Right lung (tissue), 5 donors: ENCODE measurements around the gene CBY1. TPM values are rescaled to one million over a fixed set of nuclear protein-coding genes. Genes with fewer than 3 reads are reported as not detected.

Experiments used
- DNase-seq, 2 donors: peaks; one replicate each; pipeline ENCODE4 v3.0.0-alpha.2; 2013
- polyA plus RNA-seq, 5 donors: library from polyadenylated mRNA; unstranded; fragments of 120-200 nt; gene quantifications; one replicate each; pipeline versions ENCODE4 v1.2.1 to v1.2.3, GENCODE V29; 2013; ENCODE audit warnings: inconsistent platforms in 1 of 5, low replicate concordance in 1 of 5; ENCODE audit not compliant: insufficient read length in 5 of 5, insufficient read depth in 1 of 5

The CBY1 gene
- polyA plus RNA-seq, 5 donors, result 44.9 to 59.3 (median 56.3) TPM

GRCh38 chr22:38699784-38700183 is 43.3 kb downstream of the CBY1 start:
- DNase-seq, result peak in 1 of 2 donors; percentile 30

- no peak for DNase-seq
Measured at GRCh38 chr22:38700270-38700788, 43.9 kb downstream of the CBY1 start.

GRCh38 chr22:38700789-38701628 is 44.6 kb downstream of the CBY1 start, which contains the start of gene JOSD1:
TSS of gene JOSD1 (minus strand) at chr22:38700943. CDS start at chr22:38699987, 956 bp downstream.
- peak; percentile 93 to 95 for DNase-seq

- peak in 1 of 2 donors; percentile 32 for DNase-seq
Measured at GRCh38 chr22:38704654-38705234, 48.3 kb downstream of the CBY1 start.

GRCh38 chr22:38705235-38706100 is 49.0 kb downstream of the CBY1 start, which contains the start of gene GTPBP1:
TSS of gene GTPBP1 (plus strand) at chr22:38705944. CDS start at chr22:38705956, 12 bp downstream.
- DNase-seq, result peak; percentile 100

- peak in 1 of 2 donors; percentile 55 for DNase-seq
Measured at GRCh38 chr22:38706101-38706900, 49.9 kb downstream of the CBY1 start.

- no peak for DNase-seq
Measured at GRCh38 chr22:38706901-38707195, 50.4 kb downstream of the CBY1 start.

GRCh38 chr22:38707346-38707745 is 50.9 kb downstream of the CBY1 start:
- no peak for DNase-seq

GRCh38 chr22:38707984-38708383 is 51.5 kb downstream of the CBY1 start:
- no peak for DNase-seq

GRCh38 chr22:38709306-38709705 is 52.9 kb downstream of the CBY1 start:
- no peak for DNase-seq

- DNase-seq, result no peak
Measured at GRCh38 chr22:38710351-38710750, 53.9 kb downstream of the CBY1 start.

GRCh38 chr22:38710866-38711265 is 54.4 kb downstream of the CBY1 start:
- DNase-seq, result no peak

- no peak for DNase-seq
Measured at GRCh38 chr22:38712486-38713207, 56.2 kb downstream of the CBY1 start.

- no peak for DNase-seq
Measured at GRCh38 chr22:38713921-38714320, 57.5 kb downstream of the CBY1 start.

GRCh38 chr22:38715176-38715764 is 58.8 kb downstream of the CBY1 start:
- no peak for DNase-seq

GRCh38 chr22:38715852-38716251 is 59.4 kb downstream of the CBY1 start:
- no peak for DNase-seq

GRCh38 chr22:38716271-38716670 is 59.8 kb downstream of the CBY1 start:
- no peak for DNase-seq

- no peak for DNase-seq
Measured at GRCh38 chr22:38716826-38717225, 60.4 kb downstream of the CBY1 start.

- no peak for DNase-seq
Measured at GRCh38 chr22:38717244-38717643, 60.8 kb downstream of the CBY1 start.

- no peak for DNase-seq
Measured at GRCh38 chr22:38718414-38718813, 62.0 kb downstream of the CBY1 start.
